GM12892 (cell line): ENCODE results near the gene GPR32.

Experiments used
- POLR2A ChIP-seq: IDR thresholded peaks from 2 replicates; pipeline ENCODE4 v1.6.1; 2011; ENCODE audit warnings: low read depth, low read length, control low read depth
- POLR2AphosphoS5 ChIP-seq: IDR thresholded peaks from 2 replicates; pipeline ENCODE4 v1.6.1; 2011; ENCODE audit warnings: low read depth, low read length, control low read depth

GRCh38 chr19:50749490-50749889 lies 20.8 kb upstream of the GPR32 start:
- TF ChIP-seq POLR2A = no peak
- no peak for TF ChIP-seq POLR2AphosphoS5
